Glutamatergic neuron (in vitro differentiated cells): ENCODE data around the gene TTYH2. TPM values are rescaled to one million over a fixed set of nuclear protein-coding genes. Genes with fewer than 3 reads are reported as not detected.
A peak's percentile ranks its signal among the peaks of the same experiment; 100 is the strongest.

Experiments used
- DNase-seq: peaks from one replicate; pipeline ENCODE4 v3.0.0; 2022
- H3K27ac Mint-ChIP-seq: one replicate; pipeline ENCODE4 v1.8.0; 2020; ENCODE audit warnings: mild to moderate bottlenecking, mixed read lengths, inconsistent platforms; ENCODE audit not compliant: unreplicated experiment
- H3K27me3 Mint-ChIP-seq: one replicate; pipeline ENCODE4 v1.8.0; 2020; ENCODE audit warnings: mild to moderate bottlenecking, moderate library complexity, mixed read lengths, inconsistent platforms; ENCODE audit not compliant: unreplicated experiment
- H3K36me3 Mint-ChIP-seq: one replicate; pipeline ENCODE4 v1.8.0; 2020; ENCODE audit warnings: mild to moderate bottlenecking, mixed read lengths, inconsistent platforms; ENCODE audit not compliant: unreplicated experiment
- H3K4me1 Mint-ChIP-seq: one replicate; pipeline ENCODE4 v1.8.0; 2020; ENCODE audit warnings: mild to moderate bottlenecking, low read depth, mixed read lengths, inconsistent platforms; ENCODE audit not compliant: unreplicated experiment
- H3K4me3 Mint-ChIP-seq: one replicate; pipeline ENCODE4 v1.8.0; 2020; ENCODE audit warnings: mild to moderate bottlenecking, mixed read lengths, inconsistent platforms; ENCODE audit not compliant: unreplicated experiment
- H3K9me3 Mint-ChIP-seq: one replicate; pipeline ENCODE4 v1.8.0; 2020; ENCODE audit warnings: mild to moderate bottlenecking, moderate library complexity, mixed read lengths, inconsistent platforms; ENCODE audit not compliant: unreplicated experiment
- total RNA-seq: library from RNA; stranded (reverse); fragmentation: NEBNext Ultra II Directional; extraction: Animal tissue kit (Norgen Biotek cat#: 25700); gene quantifications from one replicate; pipeline ENCODE4 v1.2.1, GENCODE V29; 2021; ENCODE audit not compliant: unreplicated experiment
- TF ChIP-seq, protein P1 (sequence below): fragments of 200-600 bp; sonication (generic); IDR thresholded peaks from one replicate; pipeline ENCODE4 v1.5.0; 2021; ENCODE audit not compliant: partially characterized antibody, unreplicated experiment

TTYH2 gene
- total RNA-seq, 1 donor from 2014 or later = 121 TPM

DNA sequence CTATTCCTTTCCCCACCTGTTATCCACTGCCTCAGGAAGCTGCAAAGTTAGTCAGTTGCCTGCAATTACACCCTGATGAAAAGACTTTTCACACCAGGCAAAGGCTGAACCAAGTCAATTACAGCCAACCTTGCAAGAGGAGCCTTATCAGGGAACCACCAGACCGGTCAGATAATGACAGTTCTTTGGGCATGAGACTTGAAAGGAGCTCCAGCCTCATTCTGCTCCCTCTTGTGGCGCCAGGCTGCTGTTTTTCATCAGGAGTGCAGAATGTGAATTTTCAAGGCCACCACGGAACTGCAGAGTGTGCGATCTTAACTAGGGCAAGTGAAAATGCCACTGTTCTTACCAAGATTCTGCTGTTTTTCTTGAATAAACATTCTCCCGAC, 83.2 kb downstream of the TTYH2 start:
- Mint-ChIP-seq H3K9me3 (peaks cover 2% of the 10 kb centered on the region), H3K4me3 (no peak overlapping the region), H3K27ac (no peak overlapping the region), H3K4me1 (peaks cover 14% of the 10 kb centered on the region), H3K36me3 (no peaks in the 10 kb centered on the region), H3K27me3 (peaks cover 3% of the 10 kb centered on the region)
- DNase-seq = peak; percentile 67
- TF ChIP-seq, protein P1, sequence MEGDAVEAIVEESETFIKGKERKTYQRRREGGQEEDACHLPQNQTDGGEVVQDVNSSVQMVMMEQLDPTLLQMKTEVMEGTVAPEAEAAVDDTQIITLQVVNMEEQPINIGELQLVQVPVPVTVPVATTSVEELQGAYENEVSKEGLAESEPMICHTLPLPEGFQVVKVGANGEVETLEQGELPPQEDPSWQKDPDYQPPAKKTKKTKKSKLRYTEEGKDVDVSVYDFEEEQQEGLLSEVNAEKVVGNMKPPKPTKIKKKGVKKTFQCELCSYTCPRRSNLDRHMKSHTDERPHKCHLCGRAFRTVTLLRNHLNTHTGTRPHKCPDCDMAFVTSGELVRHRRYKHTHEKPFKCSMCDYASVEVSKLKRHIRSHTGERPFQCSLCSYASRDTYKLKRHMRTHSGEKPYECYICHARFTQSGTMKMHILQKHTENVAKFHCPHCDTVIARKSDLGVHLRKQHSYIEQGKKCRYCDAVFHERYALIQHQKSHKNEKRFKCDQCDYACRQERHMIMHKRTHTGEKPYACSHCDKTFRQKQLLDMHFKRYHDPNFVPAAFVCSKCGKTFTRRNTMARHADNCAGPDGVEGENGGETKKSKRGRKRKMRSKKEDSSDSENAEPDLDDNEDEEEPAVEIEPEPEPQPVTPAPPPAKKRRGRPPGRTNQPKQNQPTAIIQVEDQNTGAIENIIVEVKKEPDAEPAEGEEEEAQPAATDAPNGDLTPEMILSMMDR = peak; percentile 48

DNA sequence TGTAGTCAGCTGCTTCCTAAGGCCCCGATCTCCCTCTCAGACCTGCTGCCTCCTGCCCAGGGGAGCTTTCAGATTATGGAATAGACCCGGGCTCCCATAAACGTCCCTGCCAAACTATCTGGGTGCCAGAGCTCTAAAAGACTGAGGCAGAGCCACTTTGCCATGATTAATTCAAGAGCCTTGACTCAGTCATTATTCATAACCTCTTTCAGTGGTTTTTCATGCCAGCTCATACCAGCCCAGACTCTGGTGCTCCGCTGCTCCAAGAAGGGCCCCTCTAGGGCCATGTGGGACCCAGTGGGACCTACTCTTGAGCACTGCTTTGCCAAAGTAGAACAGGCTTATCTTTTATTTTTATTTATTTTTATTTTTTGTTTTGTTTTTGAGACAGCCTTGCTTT, 84.6 kb downstream of the TTYH2 start:
- Mint-ChIP-seq H3K9me3 (peaks cover 3% of the 10 kb centered on the region), H3K4me1 (peaks cover 14% of the 10 kb centered on the region), H3K27me3 (peaks cover 3% of the 10 kb centered on the region), H3K36me3 (no peaks in the 10 kb centered on the region), H3K27ac (no peak overlapping the region), H3K4me3 (no peak overlapping the region)
- TF ChIP-seq, protein P1 = no peak
- DNase-seq = no peak

DNA sequence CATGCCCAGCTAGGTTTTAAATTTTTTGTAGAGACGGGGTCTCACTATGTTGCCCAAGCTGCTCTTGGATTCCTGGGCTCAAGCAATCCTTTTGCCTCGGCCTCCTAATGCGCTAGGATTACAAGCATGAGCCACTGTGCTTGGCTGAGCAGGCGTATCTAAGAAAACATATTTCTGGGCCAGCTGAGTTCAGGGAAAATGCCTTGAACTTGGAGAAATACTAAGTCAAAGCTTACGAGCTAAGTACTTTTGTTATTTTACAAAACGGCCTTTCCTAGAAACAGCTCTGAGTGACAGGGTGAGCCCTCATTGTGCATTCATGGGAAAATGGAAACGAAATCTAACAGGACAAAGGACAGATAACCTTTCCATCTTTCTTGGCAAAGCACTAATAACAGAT, 85.4 kb downstream of the TTYH2 start:
- Mint-ChIP-seq H3K27me3 (peaks cover 3% of the 10 kb centered on the region), H3K27ac (no peak overlapping the region), H3K4me1 (peaks cover 14% of the 10 kb centered on the region), H3K9me3 (peaks cover 3% of the 10 kb centered on the region), H3K4me3 (no peak overlapping the region), H3K36me3 (no peaks in the 10 kb centered on the region)
- TF ChIP-seq, protein P1 = no peak
- no peak for DNase-seq

DNA sequence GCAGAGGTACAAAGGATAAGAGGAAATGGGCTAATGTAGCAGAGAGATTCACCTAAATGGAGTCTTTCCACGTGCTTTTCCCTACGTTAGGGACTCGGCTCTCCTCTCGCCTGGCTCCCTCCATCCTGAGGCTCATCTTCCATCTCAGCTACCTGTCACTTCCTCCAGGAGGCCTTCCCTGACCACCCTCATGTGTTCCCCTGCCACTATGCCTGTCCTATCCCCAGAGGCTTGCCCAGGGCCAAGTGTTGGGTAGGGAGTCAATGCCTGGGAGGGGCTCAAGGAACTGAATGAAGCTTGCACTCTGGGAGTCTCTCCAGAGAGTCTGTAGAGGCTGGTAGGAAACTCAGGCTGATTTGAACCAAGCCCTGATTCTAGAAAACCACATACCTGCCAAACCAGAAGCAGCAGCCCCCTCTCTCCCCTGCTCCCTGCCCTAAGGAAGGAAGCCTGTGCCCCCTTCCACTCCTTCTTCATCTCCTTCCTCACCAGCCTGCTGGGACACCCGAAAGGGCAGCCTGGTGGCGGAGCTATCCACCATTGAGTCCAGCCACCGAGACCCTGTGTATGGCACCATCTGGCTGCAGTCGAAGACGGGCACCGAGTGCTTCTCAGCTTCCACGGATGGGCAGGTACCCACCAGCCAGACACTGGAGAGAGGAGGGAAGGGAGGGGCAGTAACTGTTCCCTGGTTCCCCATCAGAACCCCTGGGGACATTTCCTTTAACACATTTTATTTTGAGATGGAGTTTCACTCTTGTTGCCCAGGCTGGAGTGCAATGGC, 86.0 kb downstream of the TTYH2 start:
- Mint-ChIP-seq H3K27me3 (peaks cover 3% of the 10 kb centered on the region), H3K4me3 (no peak overlapping the region), H3K36me3 (no peaks in the 10 kb centered on the region), H3K27ac (no peak overlapping the region), H3K4me1 (peaks cover 14% of the 10 kb centered on the region), H3K9me3 (peaks cover 3% of the 10 kb centered on the region)
- TF ChIP-seq, protein P1 = no peak
- DNase-seq = no peak

DNA sequence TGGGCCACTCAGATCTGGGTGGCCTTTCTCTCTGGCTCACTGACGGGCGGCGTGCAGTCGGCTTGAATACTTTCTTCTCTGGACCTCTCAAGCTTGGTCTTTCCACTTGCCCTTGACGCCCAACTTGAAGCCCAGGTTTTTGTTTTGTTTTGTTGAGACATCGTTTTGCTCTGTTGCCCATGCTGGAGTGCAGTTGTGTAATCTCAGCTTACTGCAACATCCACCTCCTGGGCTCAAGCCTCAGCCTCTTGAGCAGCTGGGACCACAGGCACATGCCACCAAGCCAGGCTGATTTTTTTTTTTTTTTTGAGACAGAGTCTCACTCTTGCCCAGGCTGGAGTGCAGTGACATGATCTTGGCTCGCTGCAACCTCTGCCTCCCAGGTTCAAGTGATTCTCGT, 89.9 kb downstream of the TTYH2 start:
- DNase-seq = no peak
- H3K36me3 Mint-ChIP-seq = no peaks in the 10 kb centered on the region
- peaks cover 3% of the 10 kb centered on the region for H3K9me3 Mint-ChIP-seq
- peaks cover 3% of the 10 kb centered on the region for H3K27me3 Mint-ChIP-seq
- no peak overlapping the region for H3K27ac Mint-ChIP-seq
- TF ChIP-seq, protein P1 = no peak
- H3K4me1 Mint-ChIP-seq = peaks cover 5% of the 10 kb centered on the region
- H3K4me3 Mint-ChIP-seq = no peak overlapping the region
